ENCODE results near the gene GPATCH4.

Gene GPATCH4

GRCh38 chr1:156547434-156547833 lies 53.8 kb downstream of the GPATCH4 start:
- no peak for DNase-seq (ENCODE audit: low read depth in 3 of 3)

GRCh38 chr1:156546267-156546666 lies 55.0 kb downstream of the GPATCH4 start:
- DNase-seq (ENCODE audit: low read depth in 3 of 3): no peak

- no peak for DNase-seq (ENCODE audit: low read depth in 3 of 3)
Measured at GRCh38 chr1:156544592-156545102, 56.6 kb downstream of the GPATCH4 start.
